GM12873 (cell line): ENCODE results near the gene BCL6B.

Source experiments
- TF ChIP-seq, protein P1 (sequence below): IDR thresholded peaks from 2 replicates; pipeline ENCODE4 v1.5.1; 2012; ENCODE audit warnings: low read depth, mild to moderate bottlenecking, moderate library complexity, low read length, control low read depth; ENCODE audit not compliant: insufficient read depth; ENCODE audit errors: missing control alignments

Gene BCL6B

DNA sequence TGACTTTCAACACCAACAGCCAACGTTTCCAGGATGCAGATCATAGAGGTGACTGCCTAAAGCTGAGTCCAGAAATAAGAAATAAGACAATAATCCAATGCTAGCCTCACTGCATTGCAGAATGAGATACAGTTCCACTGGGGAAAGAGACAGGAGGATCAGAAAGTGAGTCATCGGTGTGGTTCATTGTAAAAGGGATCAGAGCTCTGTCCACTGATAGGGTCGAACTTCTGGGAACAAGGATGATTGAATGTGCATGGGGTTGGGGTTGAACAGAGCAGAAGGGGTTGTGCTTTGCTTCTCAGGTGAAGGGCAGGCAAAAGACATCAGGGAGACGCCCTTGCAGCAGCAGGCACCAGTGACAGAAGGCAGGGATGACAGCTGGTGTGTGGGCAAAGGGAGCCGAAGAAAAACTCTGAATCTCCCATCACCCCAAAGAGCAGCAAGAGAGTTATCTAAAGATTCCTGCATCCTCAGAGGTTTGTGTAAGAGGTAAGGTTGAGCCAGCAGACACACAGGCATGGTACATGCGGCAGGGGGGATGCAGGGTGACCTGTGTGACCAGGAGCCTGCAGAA lies 40.8 kb downstream of the BCL6B start:
- TF ChIP-seq, protein P1, sequence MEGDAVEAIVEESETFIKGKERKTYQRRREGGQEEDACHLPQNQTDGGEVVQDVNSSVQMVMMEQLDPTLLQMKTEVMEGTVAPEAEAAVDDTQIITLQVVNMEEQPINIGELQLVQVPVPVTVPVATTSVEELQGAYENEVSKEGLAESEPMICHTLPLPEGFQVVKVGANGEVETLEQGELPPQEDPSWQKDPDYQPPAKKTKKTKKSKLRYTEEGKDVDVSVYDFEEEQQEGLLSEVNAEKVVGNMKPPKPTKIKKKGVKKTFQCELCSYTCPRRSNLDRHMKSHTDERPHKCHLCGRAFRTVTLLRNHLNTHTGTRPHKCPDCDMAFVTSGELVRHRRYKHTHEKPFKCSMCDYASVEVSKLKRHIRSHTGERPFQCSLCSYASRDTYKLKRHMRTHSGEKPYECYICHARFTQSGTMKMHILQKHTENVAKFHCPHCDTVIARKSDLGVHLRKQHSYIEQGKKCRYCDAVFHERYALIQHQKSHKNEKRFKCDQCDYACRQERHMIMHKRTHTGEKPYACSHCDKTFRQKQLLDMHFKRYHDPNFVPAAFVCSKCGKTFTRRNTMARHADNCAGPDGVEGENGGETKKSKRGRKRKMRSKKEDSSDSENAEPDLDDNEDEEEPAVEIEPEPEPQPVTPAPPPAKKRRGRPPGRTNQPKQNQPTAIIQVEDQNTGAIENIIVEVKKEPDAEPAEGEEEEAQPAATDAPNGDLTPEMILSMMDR: no peak

DNA sequence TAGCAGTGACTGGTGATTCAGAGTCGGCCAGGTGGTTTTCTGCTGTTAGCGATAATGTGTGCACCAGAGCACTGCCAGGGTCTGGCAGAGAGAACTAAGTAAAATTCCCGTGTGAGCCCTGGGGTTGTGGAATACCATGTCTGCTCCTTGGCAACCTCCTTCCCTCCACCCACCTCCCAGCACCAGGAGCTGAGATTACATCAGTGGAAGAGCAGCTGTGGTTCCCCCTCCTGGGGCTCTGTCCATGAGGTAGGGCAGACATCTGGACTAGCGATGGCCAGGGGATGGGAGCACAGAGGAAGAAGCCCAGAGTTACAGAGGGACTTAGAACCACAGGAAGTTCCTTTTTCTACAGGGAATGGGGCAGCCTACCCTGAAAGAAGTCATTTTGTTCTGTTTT lies 41.4 kb downstream of the BCL6B start:
- TF ChIP-seq, protein P1: no peak

DNA sequence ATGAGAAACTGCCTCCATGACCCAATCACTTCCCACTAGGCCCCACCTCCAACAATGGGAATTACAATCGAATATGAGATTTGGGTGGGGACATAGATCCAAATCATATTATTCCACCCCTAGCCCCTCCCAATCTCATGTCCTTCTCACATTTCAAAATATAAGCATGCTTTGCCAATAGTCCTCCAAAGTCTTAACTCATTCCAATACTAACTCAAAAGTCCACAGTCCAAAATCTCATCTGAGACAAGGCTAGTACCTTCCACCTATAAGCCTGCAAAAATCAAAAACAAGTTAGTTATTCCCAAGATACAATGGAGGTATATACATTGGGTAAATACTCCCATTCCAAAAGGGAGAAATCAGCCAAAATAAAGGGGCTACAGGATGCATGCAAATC lies 44.3 kb downstream of the BCL6B start:
- TF ChIP-seq, protein P1: no peak

DNA sequence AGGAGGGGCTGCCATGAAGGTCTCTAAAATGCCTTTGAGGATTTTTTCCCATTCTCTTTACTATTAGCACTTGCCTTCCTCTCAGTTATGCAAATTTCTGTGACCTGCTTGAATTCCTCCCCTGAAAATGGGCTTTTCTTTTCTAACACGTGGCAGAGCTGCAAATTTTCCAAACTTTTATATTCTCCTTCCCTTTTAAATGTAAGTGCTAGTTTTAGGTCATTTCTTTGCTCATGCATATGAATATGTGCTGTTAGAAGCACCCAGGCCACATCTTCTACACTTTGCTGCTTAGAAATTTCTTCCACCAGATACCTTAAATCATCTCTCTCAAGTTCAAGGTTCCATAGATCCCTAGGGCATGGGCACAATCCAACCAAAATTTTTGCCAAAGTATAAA lies 45.4 kb downstream of the BCL6B start:
- TF ChIP-seq, protein P1: no peak

DNA sequence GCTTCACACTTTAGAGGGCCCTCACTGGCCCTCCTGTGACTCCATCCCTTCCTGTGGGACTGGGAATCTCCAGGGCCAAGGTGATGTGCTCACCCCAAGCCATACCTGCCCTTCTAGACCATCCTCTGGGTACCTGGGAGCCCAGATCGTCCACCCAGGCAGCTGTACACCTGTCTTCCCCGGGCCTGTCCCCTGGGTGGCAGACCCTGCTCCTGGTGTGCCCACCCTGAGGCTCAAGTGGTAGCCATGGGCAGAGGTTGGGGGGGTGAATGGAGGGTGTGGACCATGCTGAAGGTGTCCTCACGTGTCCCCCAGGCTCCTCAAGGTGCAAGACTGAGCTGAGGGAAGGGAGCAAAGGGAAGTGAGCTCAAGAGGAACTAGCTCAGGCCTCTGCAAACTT lies 47.9 kb downstream of the BCL6B start:
- TF ChIP-seq, protein P1: no peak

DNA sequence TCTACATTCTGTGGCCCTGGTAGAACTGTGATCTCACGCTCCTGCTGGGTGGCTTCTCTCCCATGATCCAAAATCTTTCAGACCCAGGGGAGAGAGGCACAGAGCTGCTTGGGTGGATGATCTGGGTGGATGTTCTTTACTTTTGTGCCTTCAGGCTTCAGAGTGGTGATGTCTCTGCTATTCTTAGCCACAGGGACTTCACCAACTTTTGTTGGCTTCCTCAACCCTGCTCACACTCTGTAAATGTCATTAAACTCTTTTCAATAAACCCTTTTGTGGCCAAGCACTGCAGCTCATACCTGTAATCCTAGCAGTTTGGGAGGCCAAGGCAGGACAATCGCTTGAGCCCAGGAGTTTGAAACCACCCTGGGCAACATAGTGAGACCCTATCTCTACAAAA lies 49.6 kb downstream of the BCL6B start:
- TF ChIP-seq, protein P1: no peak

DNA sequence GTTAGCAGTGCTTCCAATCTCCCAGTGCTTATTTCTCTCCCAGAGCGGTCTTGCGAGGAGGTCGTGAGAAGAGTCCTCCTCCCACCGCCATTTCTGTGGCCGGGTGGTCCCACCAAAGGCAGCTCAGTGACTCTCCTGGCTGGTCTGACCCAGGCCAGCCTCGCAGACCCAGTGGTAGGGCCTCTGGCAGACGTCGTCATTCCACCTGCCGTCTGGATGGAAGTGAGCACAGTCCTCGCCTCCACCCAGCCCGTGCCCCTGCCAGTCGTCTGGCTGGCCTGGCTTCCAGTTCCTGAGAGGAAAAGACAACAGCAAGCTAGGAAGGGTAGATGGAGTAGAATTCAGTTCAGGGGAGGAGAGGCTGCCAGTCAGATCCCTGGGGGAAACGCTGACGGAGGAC lies 52.1 kb downstream of the BCL6B start:
- TF ChIP-seq, protein P1: no peak
